Duodenal mucosa (tissue), 2 donors: ENCODE measurements around the gene ATAD3C.
"Not testable (repeated sequence)": the region's sequence is repeated elsewhere in the genome, so short reads cannot be mapped to it uniquely, and the experiment has no call there.

Experiments used
- H3K27ac ChIP-seq: one replicate; pipeline ENCODE4 v1.7.0; 2013; ENCODE audit warnings: low read depth, low read length
- H3K27me3 ChIP-seq, 2 donors: one replicate each; pipeline ENCODE4 v1.7.0; 2013; ENCODE audit warnings: low read length in 2 of 2, control low read depth in 1 of 2; ENCODE audit not compliant: insufficient read depth in 2 of 2, control insufficient read depth in 1 of 2
- H3K36me3 ChIP-seq, 2 donors: one replicate each; pipeline ENCODE4 v1.7.0; 2013; ENCODE audit warnings: low read length in 2 of 2, control low read depth in 1 of 2; ENCODE audit not compliant: insufficient read depth in 2 of 2, control insufficient read depth in 1 of 2
- H3K4me1 ChIP-seq, 2 donors: one replicate each; pipeline ENCODE4 v1.7.0; 2013; ENCODE audit warnings: low read length in 2 of 2, control low read depth in 1 of 2; ENCODE audit not compliant: insufficient read depth in 2 of 2, control insufficient read depth in 1 of 2
- H3K4me3 ChIP-seq, 2 donors: one replicate each; pipeline ENCODE4 v1.7.0; 2013; ENCODE audit warnings: low read length in 2 of 2, low read depth in 1 of 2
- H3K9ac ChIP-seq, 2 donors: one replicate each; pipeline ENCODE4 v1.7.0; 2013; ENCODE audit warnings: low read length in 2 of 2, low read depth in 1 of 2
- H3K9me3 ChIP-seq, 2 donors: one replicate each; pipeline ENCODE4 v1.7.0; 2013; ENCODE audit warnings: low read length in 2 of 2, control low read depth in 1 of 2; ENCODE audit not compliant: control insufficient read depth in 1 of 2

ATAD3C gene

DNA sequence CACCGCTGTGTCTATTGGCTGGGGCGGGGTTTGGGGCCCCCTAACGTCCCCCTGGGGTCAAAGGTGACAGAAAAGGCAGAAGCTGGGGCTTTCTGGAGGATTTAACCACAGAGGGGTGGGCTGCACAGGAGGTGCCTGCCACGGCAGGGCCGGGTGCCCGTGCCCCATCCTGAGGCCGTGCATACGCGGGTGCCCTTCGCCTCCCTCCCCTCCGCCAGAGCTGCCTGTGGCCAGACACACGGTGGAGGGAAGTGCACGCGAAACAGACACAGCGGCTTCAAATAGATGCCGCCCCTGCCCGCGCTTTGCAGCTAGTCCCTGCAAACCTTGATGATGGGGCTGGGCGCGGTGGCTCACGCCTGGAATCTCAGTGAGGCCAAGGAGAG lies 60.0 kb downstream of the ATAD3C start:
- not testable (repeated sequence) for H3K9me3 ChIP-seq, H3K27me3 ChIP-seq, H3K4me1 ChIP-seq, H3K4me3 ChIP-seq, H3K9ac ChIP-seq, H3K27ac ChIP-seq, H3K36me3 ChIP-seq

DNA sequence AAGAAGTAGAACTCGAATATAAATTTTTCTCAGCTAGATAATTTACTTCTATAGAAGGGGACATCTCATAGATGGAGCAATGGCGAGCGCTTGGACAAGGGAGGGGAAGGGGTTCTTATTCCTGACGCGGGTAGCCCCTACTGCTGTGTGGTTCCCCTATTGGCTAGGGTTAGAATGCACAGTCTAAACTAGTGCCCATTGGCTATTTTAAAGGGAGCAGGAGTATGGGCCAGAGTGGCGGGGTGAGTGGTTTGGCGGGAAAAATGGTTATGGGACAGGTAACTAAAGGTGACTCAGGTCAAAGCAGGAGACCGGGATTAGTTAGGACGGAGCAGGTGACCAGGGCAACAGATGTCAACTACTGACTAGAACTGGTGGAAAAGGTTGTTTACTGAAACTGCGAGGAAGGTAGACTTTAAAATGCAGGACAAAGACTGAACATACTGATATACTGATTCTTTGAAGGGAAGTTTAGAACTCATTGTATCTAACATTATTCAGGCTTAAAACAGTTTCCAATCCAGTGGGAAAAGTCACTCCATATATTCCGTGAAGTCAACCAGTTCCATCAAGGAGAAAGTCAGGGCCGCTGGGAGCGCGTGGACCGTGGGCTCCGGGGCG lies 61.5 kb downstream of the ATAD3C start:
- Histone ChIP-seq H3K27me3 (no peaks in the 10 kb centered on the region), H3K27ac (peak overlapping the region; percentile 89), H3K4me3 (peak overlapping the region; percentile 78 to 86), H3K36me3 (peaks cover 0 to 2% of the 10 kb centered on the region in 2 donors), H3K9ac (peak overlapping the region; percentile 80 to 89), H3K9me3 (no peaks in the 10 kb centered on the region), H3K4me1 (peaks cover 4 to 6% of the 10 kb centered on the region in 2 donors)

DNA sequence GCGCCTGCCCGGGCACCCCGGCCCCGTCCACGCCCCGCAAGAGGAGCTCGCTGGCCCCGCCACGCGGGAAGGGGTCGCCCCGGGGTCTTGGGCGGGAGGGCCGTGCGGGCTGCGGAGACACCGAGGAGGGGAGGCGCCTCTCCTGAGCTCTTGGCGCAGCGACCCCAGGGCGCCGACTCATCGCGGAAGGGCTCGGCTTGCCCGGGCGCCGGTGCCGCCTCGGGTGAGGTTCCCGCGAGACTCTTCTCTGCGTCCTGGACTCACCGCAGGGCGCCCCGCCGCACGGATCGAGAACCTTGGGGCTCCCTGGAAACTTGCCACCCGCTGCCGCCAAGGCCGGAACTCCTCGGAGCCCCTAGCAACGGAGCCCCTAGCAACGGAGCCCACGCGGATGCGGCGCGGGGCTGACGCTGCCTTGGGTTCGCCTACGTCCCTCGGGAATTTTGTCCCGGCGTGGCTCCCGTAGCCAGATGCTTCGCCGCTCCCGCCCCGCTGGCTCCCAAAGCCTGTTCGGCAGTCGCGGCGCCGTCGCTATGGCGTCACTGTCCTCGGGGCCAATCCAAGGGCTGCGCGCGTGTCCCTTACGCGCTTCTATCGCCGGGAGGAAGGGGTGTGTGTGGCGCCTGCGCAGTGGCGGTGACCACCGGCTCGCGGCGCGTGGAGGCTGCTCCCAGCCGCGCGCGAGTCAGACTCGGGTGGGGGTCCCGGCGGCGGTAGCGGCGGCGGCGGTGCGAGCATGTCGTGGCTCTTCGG lies 62.2 kb downstream of the ATAD3C start, which contains the start of gene ATAD3A:
Gene ATAD3A, plus strand, starts transcription at position 630 of the 753 bp plus-strand sequence. Its CDS starts 107 bp downstream, at position 737.
- Histone ChIP-seq H3K36me3 (peaks cover 0 to 2% of the 10 kb centered on the region in 2 donors), H3K27ac (peak within 1 kb of the TSS; percentile 89), H3K4me1 (peaks cover 4 to 6% of the 10 kb centered on the region in 2 donors), H3K4me3 (peak within 1 kb of the TSS; percentile 78 to 86), H3K9me3 (no peaks in the 10 kb centered on the region), H3K27me3 (no peaks in the 10 kb centered on the region), H3K9ac (peak within 1 kb of the TSS; percentile 80 to 89)

DNA sequence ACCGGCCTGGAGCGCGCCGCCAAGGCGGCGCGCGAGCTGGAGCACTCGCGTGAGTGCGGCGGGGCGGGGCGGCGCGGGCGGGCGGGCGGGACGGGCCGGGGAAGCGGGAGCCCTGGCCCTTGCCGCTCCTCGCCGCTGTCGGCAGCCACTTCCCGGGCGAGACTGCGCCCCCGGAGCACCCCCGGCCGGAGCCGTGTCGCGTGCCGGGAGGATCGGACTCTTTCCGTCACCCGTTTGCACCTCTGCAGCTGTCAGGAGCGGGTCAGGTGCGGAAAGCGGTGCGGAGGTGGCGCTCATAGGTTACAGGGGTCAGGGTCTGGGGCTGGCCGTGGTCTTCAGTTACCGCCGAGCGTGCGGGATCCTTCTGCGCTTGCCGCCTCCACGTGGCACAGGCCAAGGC lies 62.9 kb downstream of the ATAD3C start:
- H3K9ac ChIP-seq, H3K4me1 ChIP-seq, H3K27me3 ChIP-seq, H3K36me3 ChIP-seq, H3K27ac ChIP-seq, H3K9me3 ChIP-seq: not testable (repeated sequence)
- H3K4me3 ChIP-seq: peak overlapping the region in 1 of 2 donors; percentile 51

DNA sequence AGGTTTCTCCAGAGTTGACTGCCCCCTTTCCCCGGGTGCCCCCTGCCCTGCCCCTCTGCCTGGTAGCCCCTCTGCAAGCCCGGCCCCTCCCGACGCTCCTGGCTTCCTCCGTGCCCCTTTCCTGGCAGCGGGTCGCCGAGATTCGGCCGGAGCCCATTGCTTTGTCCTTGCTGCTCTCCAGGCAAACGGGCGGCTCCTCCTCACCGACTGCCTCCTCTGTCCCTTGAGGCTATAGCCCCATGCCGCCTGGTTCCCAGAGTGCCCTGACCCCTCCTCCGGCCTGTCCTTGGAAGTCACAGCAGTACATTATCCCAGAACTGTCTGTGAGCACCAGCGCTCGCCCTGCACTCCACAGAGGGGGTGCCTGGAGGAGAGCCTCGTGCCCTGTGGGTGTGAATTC lies 64.2 kb downstream of the ATAD3C start:
- not testable (repeated sequence) for H3K9ac ChIP-seq, H3K27ac ChIP-seq, H3K27me3 ChIP-seq, H3K4me3 ChIP-seq, H3K9me3 ChIP-seq, H3K4me1 ChIP-seq
- H3K36me3 ChIP-seq: peaks cover 0 to 12% of the 10 kb centered on the region in 2 donors

DNA sequence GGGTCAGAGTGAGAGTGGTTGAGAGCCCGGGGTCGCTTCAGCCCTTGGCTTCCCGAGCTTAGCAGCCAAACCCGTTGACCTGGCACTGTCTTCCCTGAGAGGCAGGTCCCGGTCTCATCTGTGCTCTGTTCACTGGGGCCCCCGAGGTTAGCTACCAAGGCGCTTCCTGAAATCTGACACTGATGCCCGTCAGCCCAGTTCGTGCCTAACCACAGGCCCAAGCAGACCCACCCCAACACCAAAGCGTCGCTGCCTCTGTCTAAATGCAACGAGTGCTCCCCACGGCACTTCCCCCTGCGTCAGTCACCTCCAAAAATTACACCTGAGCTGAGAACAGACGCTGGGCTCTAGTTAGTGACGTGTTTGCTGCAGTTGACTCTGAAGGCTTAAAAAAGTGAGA lies 64.9 kb downstream of the ATAD3C start:
- not testable (repeated sequence) for H3K9me3 ChIP-seq, H3K9ac ChIP-seq, H3K4me1 ChIP-seq, H3K27ac ChIP-seq, H3K4me3 ChIP-seq, H3K27me3 ChIP-seq
- H3K36me3 ChIP-seq: peaks cover 0 to 13% of the 10 kb centered on the region in 2 donors

DNA sequence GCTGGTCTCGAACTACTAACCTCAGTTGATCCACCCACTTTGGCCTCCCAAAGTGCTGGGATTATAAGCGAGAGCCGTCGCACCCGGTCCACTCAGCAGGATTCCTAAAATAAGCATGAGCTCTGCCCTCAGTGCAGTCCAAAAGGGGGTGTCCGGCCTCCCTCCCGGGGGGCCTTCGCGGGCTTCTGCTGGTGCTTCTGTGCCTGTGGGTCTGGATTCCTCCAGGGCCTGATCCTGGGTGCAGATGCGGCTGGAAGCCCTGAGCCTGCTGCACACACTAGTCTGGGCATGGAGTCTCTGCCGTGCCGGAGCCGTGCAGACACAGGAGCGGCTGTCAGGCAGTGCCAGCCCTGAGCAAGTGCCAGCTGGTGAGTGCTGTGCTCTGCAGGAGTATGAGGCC lies 67.4 kb downstream of the ATAD3C start:
- H3K9me3 ChIP-seq: not testable (repeated sequence)

DNA sequence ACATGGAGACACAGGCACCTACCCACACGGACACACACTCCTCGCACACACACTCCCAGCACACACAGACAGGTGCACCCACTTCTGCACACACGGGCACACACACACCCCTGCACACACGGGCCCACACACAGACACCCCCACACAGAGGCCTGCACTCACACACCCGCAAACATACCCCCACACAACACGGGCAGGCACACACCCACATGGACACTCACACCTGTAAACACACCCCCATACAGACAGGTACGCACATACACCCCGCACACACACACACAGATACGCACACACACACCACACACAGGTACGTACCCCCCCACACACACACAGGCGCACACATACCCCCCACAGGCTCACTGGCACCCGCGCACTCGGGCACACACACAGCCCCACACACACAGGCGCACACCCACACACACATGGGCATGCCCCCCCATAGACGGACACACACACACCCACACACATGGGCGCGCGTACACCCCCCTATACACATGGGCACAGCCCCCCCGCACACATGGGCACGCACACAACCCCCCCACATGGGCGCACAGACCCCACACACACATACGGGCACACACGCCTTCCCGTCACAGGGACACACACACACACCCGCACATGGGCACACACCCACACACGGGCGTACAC lies 68.6 kb downstream of the ATAD3C start:
- peaks cover 0 to 25% of the 10 kb centered on the region in 2 donors for H3K36me3 ChIP-seq
- no peaks in the 10 kb centered on the region for H3K9me3 ChIP-seq
- no peak overlapping the region for H3K9ac ChIP-seq
- H3K4me1 ChIP-seq: no peaks in the 10 kb centered on the region
- no peaks in the 10 kb centered on the region for H3K27me3 ChIP-seq
- H3K27ac ChIP-seq: no peak overlapping the region
- no peak overlapping the region for H3K4me3 ChIP-seq

More for the DNA sequence above, 67.4 kb downstream of the ATAD3C start:
- H3K27ac ChIP-seq, H3K9ac ChIP-seq, H3K4me3 ChIP-seq, H3K27me3 ChIP-seq, H3K4me1 ChIP-seq: not testable (repeated sequence)
- peaks cover 0 to 25% of the 10 kb centered on the region in 2 donors for H3K36me3 ChIP-seq

DNA sequence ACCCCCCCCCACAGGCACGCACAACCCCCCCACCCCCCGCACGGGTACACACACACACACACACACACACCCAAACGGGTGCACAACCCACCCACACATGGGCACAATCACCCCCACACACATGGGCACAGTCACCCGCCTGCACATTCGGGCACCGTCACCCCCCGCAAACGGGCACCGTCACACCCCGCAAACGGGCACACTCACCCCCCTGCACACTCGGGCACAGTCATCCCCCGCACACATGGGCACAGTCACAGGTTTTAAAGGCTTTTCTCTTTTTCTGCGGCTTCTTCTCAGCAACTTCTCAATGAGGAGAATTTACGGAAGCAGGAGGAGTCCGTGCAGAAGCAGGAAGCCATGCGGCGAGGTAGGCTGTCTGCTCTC lies 69.1 kb downstream of the ATAD3C start:
- H3K27me3 ChIP-seq, H3K9me3 ChIP-seq, H3K9ac ChIP-seq, H3K27ac ChIP-seq, H3K4me3 ChIP-seq, H3K4me1 ChIP-seq: not testable (repeated sequence)
- peaks cover 0 to 28% of the 10 kb centered on the region in 2 donors for H3K36me3 ChIP-seq
